ENCODE data around the gene POFUT1.

GRCh38 chr20:32162351-32162750, 45.3 kb upstream of the POFUT1 start:
- TF ChIP-seq POLR2AphosphoS5 (IDR thresholded peaks at IDR 0.05; ENCODE audit: low read depth, low read length), result no peak
- no peak for TF ChIP-seq POLR2A (IDR thresholded peaks at IDR 0.05; ENCODE audit: low read depth, low read length)
- TF ChIP-seq PAX5 (IDR thresholded peaks at IDR 0.05; ENCODE audit: insufficient read depth, low read length, severe bottlenecking), result no peak
- TF ChIP-seq TAF1 (IDR thresholded peaks at IDR 0.05; ENCODE audit: low read depth, low read length), result no peak
- TF ChIP-seq SPI1 (IDR thresholded peaks at IDR 0.05; ENCODE audit: low read depth, low read length), result no peak
- no peak for TF ChIP-seq POU2F2 (IDR thresholded peaks at IDR 0.05; ENCODE audit: low read depth, low read length)
